Endothelial cell of umbilical vein (primary cell): ENCODE results near the gene CD2AP.

Experiments used
- CTCF ChIP-seq, 2 donors: IDR thresholded peaks; 1 replicate in 1 of 2; 2 replicates in 1 of 2; pipeline ENCODE4 v1.5.1; 2011; ENCODE audit warnings: low read length in 2 of 2, mild to moderate bottlenecking in 2 of 2, moderate library complexity in 2 of 2, control low read depth in 1 of 2, inconsistent platforms in 1 of 2, low read depth in 1 of 2; ENCODE audit not compliant: insufficient read depth in 1 of 2; ENCODE audit errors: extremely low read depth in 1 of 2
- EZH2 ChIP-seq: IDR thresholded peaks from 2 replicates; pipeline ENCODE4 v1.6.1; 2012; ENCODE audit warnings: borderline replicate concordance, low read depth, mild to moderate bottlenecking, moderate library complexity, low read length, inconsistent platforms; ENCODE audit not compliant: severe bottlenecking
- MAX ChIP-seq: IDR thresholded peaks from 2 replicates; pipeline ENCODE4 v1.6.1; 2011; ENCODE audit not compliant: insufficient read depth, insufficient read length
- MYC ChIP-seq: IDR thresholded peaks from one replicate; pipeline ENCODE4 v1.6.1; 2011; ENCODE audit warnings: mild to moderate bottlenecking, low read depth, low read length
- POLR2A ChIP-seq: IDR thresholded peaks from 2 replicates; pipeline ENCODE4 v1.6.1; 2012; ENCODE audit warnings: low read depth, mild to moderate bottlenecking, control low read depth, low read length
- POLR2AphosphoS5 ChIP-seq: IDR thresholded peaks from 2 replicates; pipeline ENCODE4 v1.6.1; 2012; ENCODE audit warnings: low read depth, mild to moderate bottlenecking, control low read depth, low read length, moderate library complexity; ENCODE audit not compliant: insufficient read depth

- TF ChIP-seq MYC, result no peak
- no peak for TF ChIP-seq CTCF (IDR thresholded peaks at IDR 0.05; ENCODE audit: extremely low read depth in 1 of 2, insufficient read depth in 1 of 2, low read depth in 1 of 2, low read length in 2 of 2)
- no peak for TF ChIP-seq MAX
- TF ChIP-seq POLR2A, result no peak
- no peak for TF ChIP-seq EZH2
- TF ChIP-seq POLR2AphosphoS5, result no peak
Observed at GRCh38 chr6:47535316-47536225, 58.0 kb downstream of the CD2AP start.
